ENCODE data around the gene NUCB2. TPM values are rescaled to one million over a fixed set of nuclear protein-coding genes. Genes with fewer than 3 reads are reported as not detected.

NUCB2 gene
- total RNA-seq, 4 donors from 2014 or later, result 41.1 to 79.5 (median 47.5) TPM

DNA sequence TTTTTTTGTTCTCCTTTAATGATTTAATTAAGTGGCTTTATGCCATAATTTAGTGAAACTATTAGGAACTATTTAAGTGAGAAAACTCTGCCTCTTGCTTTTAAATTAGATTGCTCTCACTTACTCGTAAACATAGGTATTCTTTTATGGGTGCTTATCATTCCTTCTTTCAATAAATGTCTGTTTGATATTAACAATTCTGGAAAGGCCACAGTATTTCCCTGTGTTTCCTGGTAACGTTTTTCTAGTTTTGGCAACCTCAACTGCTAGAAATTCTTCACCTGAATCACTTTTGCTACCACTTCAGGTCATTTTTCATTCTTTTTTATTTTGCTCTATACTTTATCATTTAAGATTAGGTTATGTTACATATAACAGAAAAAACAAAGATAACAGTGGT is 55.1 kb downstream of the NUCB2 start:
- H3K36me3 ChIP-seq, result peaks cover 0 to 47% of the 10 kb centered on the region in 2 donors
- peaks cover 0 to 5% (median 0%) of the 10 kb centered on the region in 3 donors for H3K4me1 ChIP-seq
- H3K27ac ChIP-seq, result no peak overlapping the region
- H3K4me3 ChIP-seq, result no peak overlapping the region
- TF ChIP-seq POLR2A (IDR thresholded peaks at IDR 0.05) (no peak), POLR2AphosphoS5 (IDR thresholded peaks at IDR 0.05) (no peak), EP300 (IDR thresholded peaks at IDR 0.05) (no peak)
- TF ChIP-seq, protein P1, sequence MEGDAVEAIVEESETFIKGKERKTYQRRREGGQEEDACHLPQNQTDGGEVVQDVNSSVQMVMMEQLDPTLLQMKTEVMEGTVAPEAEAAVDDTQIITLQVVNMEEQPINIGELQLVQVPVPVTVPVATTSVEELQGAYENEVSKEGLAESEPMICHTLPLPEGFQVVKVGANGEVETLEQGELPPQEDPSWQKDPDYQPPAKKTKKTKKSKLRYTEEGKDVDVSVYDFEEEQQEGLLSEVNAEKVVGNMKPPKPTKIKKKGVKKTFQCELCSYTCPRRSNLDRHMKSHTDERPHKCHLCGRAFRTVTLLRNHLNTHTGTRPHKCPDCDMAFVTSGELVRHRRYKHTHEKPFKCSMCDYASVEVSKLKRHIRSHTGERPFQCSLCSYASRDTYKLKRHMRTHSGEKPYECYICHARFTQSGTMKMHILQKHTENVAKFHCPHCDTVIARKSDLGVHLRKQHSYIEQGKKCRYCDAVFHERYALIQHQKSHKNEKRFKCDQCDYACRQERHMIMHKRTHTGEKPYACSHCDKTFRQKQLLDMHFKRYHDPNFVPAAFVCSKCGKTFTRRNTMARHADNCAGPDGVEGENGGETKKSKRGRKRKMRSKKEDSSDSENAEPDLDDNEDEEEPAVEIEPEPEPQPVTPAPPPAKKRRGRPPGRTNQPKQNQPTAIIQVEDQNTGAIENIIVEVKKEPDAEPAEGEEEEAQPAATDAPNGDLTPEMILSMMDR (IDR thresholded peaks at IDR 0.05), result no peak
- no peaks in the 10 kb centered on the region for H3K9me3 ChIP-seq
- 19 to 41% methylated on average over 2 of the region's 2 CpGs for WGBS, 2 donors (ENCODE audit: low coverage in 1 of 2)
- ATAC-seq, result no peak
- no peaks in the 10 kb centered on the region for H3K27me3 ChIP-seq

DNA sequence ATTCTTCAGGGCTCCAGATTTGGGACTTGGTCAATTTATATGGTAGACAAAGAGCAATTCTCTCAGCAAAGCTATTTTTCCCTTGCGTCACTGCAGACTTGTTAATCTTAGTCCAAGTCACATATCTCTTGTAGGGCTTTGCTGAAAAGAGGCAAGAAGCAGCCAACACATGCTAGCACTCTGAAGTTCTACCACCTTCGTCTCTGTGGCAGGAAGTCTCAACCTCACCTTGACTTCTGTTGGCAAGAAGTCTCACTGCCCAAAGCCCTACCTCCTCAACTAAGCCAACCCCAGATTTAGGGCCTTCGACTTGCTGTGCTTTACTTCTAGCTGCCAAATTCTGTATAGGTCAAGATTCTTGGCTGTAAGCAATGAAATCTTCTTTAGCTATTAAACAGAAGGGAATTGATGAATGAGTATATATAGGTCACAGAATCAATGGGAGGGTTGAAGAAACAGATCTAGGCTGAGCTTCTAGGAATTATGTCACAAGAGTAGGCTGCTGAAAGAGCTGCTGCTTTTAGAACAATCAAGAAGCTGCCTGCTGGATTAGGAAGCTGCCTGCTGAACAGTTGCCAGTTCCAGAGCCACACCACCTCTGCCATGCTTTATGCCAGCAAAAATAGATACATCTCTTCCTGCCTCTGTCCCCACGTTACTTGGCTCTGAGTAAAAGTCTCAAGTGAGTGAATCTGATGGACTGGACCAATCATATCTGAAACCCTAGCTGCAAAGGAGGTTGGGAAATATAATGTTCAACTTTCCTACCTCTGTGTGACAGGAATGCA is 57.5 kb downstream of the NUCB2 start:
- no peak for ATAC-seq
- H3K4me1 ChIP-seq, result peaks cover 0 to 5% (median 0%) of the 10 kb centered on the region in 3 donors
- 63 to 69% methylated on average over 3 to 4 of the region's 4 CpGs for WGBS, 2 donors (ENCODE audit: low coverage in 1 of 2)

DNA sequence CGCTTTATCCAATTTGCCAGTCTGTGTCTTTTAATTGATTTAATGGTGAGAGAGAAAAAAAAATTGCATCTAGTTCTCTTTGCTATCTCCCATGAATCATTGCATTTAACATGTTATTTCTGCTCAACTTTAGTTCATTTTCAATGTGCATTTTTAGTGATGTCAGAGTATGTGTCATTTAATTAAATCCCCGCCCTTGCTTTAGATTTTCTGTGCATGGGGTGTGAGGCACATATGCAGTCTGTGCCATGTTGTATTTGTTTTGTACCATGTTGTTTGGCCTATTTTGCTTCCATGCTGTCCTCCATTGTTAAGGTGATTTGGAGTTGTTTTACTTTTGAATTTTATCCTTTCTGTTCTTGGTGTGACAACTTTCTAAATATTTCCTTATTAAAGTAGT is 66.7 kb downstream of the NUCB2 start:
- H3K4me1 ChIP-seq, result no peaks in the 10 kb centered on the region
- no peaks in the 10 kb centered on the region for H3K27me3 ChIP-seq
- no peak overlapping the region for H3K27ac ChIP-seq
- no peaks in the 10 kb centered on the region for H3K36me3 ChIP-seq
- TF ChIP-seq POLR2A (IDR thresholded peaks at IDR 0.05), result no peak
- no peak for TF ChIP-seq POLR2AphosphoS5 (IDR thresholded peaks at IDR 0.05)
- TF ChIP-seq EP300 (IDR thresholded peaks at IDR 0.05), result no peak
- TF ChIP-seq, protein P1 (IDR thresholded peaks at IDR 0.05), result no peak
- no peak overlapping the region for H3K4me3 ChIP-seq
- no peaks in the 10 kb centered on the region for H3K9me3 ChIP-seq
- no peak for ATAC-seq
- 95 to 100% methylated on average over 1 to 2 of the region's 2 CpGs for WGBS, 2 donors (ENCODE audit: low coverage in 1 of 2)

More for the DNA sequence above, 57.5 kb downstream of the NUCB2 start:
- Histone ChIP-seq H3K9me3 (no peaks in the 10 kb centered on the region), H3K36me3 (peaks cover 0 to 47% of the 10 kb centered on the region in 2 donors), H3K27ac (no peak overlapping the region), H3K27me3 (no peaks in the 10 kb centered on the region), H3K4me3 (no peak overlapping the region)
- TF ChIP-seq, protein P1 (IDR thresholded peaks at IDR 0.05), result no peak
- TF ChIP-seq POLR2AphosphoS5 (IDR thresholded peaks at IDR 0.05) (no peak), EP300 (IDR thresholded peaks at IDR 0.05) (no peak), POLR2A (IDR thresholded peaks at IDR 0.05) (no peak)

DNA sequence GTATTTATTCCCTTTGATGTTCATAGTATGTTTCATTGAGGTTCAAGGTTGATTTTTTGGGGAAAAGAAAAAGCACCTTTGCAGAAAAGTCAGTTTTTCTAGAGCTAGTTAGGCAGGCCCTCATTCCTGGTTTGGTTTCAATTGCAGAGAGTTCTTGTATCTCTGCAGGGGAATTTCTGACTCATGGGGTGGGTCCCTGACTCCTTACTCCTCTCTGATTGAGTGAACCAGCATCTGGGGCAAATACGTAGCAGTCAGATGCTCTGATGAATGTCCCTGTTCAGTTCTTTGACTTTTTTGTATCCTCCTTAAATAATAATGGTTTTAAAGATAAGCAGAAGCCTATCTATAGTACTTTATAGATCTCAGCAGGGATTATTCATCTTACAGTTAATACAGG is 67.4 kb downstream of the NUCB2 start:
- Histone ChIP-seq H3K4me3 (no peak overlapping the region), H3K27ac (no peak overlapping the region), H3K27me3 (no peaks in the 10 kb centered on the region), H3K4me1 (no peaks in the 10 kb centered on the region), H3K9me3 (no peaks in the 10 kb centered on the region), H3K36me3 (no peaks in the 10 kb centered on the region)
- no peak for TF ChIP-seq EP300 (IDR thresholded peaks at IDR 0.05)
- no peak for TF ChIP-seq POLR2AphosphoS5 (IDR thresholded peaks at IDR 0.05)
- no peak for TF ChIP-seq POLR2A (IDR thresholded peaks at IDR 0.05)
- TF ChIP-seq, protein P1 (IDR thresholded peaks at IDR 0.05), result no peak
- ATAC-seq, result no peak
- WGBS, 2 donors (ENCODE audit: low coverage in 1 of 2), result 40 to 67% methylated on average over 1 of the region's 1 CpG

DNA sequence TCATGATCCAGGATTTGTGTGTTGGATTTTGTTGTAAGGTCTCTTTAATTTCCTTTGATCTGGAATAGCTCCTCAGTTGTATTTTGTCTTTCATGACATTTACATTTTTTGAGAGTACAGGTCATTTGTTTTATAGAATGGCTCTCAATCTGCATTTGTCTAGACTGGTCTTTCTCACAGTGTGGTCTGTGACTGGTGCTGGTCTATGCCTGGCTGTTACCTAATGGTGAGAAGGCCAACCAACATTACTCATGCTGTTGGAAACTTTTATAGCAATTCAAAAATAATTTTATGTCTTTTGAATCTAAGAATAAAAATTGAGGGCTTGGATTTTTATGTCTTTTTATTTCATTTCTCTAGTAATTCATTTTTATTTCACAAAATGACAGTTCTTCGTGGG is 71.1 kb downstream of the NUCB2 start:
- no peak overlapping the region for H3K27ac ChIP-seq
- no peaks in the 10 kb centered on the region for H3K36me3 ChIP-seq
- 60 to 77% methylated on average over 1 of the region's 1 CpG for WGBS, 2 donors (ENCODE audit: low coverage in 1 of 2)
- TF ChIP-seq POLR2AphosphoS5 (IDR thresholded peaks at IDR 0.05) (no peak), POLR2A (IDR thresholded peaks at IDR 0.05) (no peak), EP300 (IDR thresholded peaks at IDR 0.05) (no peak)
- TF ChIP-seq, protein P1 (IDR thresholded peaks at IDR 0.05), result no peak
- no peak overlapping the region for H3K4me3 ChIP-seq
- H3K9me3 ChIP-seq, result no peaks in the 10 kb centered on the region
- H3K27me3 ChIP-seq, result no peaks in the 10 kb centered on the region
- peaks cover 0 to 16% (median 0%) of the 10 kb centered on the region in 3 donors for H3K4me1 ChIP-seq
- ATAC-seq, result no peak
